Putamen (tissue), 1 donor: ENCODE data around the gene COQ10B.
A peak's percentile ranks its signal among the peaks of the same experiment; 100 is the strongest.
"Not testable (repeated sequence)": the region's sequence is repeated elsewhere in the genome, so short reads cannot be mapped to it uniquely, and the experiment has no call there.

Experiments used
- DNase-seq: peaks from one replicate; pipeline ENCODE4 v3.0.0-alpha.2; 2016; ENCODE audit warnings: low spot score

The COQ10B gene

DNA sequence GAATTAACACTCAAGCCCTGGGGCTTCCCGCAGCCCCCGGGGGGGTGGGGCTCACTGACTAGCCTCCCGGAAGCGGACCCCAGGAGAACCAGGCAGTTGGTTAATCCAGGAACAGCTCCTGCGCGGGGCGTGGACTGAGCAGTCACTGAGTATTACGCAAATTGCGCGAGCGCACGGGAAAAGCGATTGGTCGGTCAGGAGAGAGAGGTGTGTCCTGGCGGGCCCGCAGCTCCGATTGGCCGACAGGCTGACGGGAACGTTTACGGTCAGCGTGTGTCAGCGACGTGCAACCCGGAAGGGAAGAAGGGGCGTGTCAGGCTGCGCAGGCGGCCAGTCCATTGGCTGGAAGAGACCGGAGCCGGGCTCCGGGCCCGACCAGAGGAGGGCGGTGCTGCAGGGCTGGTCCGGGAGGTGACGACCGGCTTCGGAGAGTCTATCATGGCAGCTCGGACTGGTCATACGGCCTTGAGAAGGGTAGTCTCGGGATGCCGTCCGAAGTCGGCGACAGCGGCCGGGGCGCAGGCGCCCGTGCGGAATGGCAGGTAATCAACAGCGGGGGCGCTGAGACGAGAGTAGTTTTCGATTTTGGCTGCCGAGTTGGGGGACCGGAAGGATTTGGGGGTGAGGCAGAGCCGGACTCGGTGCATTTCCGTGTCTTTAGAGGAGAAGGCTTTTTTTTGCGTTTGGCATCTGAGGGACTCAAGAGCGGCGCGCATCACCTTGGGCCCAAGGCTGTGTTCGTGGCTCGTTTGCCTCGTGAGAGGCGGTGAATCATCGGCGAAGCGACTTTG is at the start of gene COQ10B:
TSS of gene COQ10B (plus strand) at position 430 of the 791 bp plus-strand sequence. CDS start at position 439, 9 bp downstream.
- peak; percentile 100 for DNase-seq

DNA sequence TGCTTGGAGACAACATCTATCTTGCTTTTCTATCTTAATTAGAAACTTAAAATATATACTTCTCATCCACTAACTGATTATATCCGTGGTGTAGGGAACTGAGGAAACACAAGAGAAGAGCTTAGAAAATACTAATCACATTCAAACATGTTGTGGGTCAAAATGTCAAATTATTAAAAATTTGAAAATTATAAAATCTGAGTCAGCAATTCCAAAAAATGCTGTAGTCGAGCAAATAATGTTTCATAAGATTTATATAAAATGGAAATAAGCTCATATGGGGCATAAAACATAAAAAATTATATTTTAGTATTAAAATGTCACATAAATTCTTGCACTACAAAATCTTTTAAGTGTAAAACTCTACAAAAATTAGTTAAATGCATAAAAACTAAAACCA is 47.8 kb upstream of the COQ10B start:
- no peak for DNase-seq

DNA sequence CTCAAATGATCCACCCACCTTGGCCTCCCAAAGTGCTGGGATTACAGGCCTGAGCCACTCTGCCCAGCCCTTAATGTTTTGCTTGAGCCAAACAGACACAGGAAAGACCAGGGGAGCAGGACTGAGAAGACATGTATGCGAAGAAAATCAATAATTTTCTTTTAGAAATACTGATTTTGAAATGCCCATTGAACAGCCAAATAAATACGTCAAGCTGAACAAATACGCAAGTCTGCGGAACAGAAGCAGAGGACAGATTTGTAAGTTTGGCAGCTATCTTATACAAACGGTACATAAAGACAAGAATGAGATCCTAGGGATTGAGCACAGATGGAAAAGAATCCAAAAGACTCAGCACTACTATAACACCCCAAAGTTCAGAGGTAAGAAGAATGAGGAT is 39.3 kb upstream of the COQ10B start:
- no peak for DNase-seq

DNA sequence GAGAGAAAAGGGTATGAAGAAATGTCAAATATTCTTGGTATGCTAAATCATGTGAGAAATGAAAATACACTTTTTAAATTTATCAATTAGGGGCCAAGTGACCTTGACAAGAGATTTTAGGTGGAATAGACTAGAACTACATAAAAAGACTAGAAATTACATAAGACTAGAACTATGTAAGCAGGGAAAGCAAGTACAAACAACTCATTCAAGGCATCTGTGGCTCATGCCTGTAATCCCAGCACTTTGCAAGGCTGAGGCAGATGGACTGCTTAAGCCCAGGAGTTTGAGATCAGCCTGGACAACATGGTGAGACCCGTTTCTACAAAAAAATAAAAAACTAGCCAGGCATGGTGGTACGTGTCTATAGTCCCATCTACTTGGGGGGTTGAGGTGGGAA is 38.8 kb upstream of the COQ10B start:
- no peak for DNase-seq

DNA sequence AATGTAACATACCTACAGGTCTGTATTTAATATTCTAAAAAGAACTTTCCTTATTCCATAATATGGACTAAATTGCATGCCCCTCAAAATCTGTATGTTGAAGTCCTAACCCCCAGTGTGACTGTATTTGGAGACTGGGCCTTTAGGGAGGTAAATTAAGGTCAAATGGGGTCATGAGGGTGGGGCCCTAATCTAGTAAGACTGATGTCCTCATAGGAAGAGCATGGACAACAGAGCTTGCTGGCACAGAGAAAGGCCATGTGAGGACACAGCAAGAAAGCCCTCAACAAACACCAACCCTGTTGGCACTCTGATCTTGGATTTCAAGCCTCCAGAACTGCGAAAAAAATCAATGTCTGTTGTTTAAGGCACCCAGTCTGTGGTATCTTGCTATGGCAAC is 37.1 kb upstream of the COQ10B start:
- no peak for DNase-seq

DNA sequence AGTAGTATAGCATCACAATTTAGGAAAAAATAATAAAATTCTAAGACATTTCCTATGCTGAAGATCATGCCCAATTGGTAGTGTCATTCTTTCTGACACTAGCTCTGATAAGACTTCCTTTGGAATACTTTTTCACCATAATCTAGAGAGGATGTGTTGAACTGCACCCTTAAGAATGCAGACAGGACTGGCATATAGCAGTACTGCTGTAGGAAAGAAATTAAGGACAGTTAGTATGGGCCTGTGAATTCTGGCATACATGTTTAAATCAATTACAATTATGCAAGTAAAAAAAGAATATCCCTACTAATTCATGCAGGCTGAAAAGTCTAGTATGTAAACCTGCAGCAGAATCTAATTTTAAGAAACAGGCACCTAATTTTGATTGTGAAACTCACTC is 33.9 kb upstream of the COQ10B start:
- no peak for DNase-seq

DNA sequence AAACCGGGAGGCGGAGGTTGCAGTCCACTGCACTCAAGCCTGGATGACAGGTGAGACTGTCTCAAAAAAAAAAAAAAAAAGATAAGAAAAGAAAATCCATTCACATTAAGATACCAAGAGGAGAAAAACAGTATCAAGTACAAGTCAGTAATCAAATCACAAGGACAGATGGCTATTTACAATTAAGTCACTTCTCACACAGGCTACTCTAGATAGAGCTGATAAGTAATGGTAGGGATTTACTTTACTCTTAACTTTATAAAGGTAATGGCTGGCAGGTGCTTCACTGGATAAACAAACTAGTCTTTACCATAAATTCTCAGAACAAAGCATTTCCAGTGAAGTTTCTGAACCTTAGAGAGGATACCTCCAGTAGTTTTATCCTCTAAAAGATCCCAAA is 30.0 kb upstream of the COQ10B start:
- no peak for DNase-seq

DNA sequence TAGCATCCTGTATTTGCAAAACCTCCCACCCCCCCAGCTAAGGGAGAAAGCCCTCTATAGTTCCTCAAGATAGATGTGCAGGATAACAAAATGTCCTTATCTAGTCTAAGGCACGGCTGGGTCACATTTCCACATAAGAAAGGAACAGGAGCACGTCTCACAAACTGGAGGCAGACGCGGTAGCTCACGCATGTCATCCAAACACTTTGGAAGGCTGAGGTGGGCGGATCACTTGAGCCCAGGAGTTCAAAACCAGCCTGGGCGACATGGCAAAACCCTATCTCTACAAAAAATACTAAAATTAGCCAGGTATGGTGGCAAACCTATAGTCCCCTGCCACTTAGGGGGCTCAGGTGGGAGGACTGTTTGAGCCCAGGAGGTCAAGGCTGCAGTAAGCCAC is 27.8 kb upstream of the COQ10B start:
- DNase-seq, result no peak

DNA sequence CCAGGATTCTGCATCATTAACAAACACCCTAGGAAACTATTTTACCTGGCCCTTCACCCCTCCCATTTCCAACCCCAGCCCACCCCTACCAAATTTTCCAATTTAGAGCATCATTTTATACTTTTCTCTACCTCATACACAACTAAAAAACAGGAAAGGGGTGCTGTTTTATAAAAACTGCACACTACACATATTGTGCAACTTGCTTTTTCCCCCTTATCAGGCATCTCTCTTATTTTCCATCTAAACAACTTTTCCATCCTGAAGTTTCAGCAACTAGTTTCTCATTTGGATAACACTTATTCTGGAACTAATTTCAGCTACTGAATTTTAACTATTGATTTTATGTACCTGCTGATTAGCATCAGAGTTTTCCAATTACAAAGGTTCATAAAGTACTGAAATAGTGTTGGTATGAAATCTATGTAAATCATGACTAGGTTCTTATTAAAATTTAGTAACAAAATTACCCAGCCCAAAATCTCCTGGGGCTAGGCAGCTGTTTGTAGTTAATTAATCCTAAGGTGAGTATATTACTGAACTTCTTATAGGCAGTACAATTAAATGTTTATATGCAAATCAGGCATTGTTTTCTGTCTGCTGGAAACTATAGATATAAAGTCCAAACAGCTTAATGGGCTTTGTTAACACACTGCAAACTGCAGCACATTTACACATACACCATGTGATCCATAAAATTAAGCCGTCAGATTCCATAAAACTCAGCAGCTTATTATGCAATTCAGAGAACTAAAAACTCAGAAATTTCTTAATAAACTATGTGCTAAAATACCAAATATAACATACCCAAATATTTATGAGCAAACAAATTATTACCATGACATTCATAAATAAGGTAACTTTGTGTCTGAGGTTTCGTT is 26.4 kb upstream of the COQ10B start:
- DNase-seq, result no peak

DNA sequence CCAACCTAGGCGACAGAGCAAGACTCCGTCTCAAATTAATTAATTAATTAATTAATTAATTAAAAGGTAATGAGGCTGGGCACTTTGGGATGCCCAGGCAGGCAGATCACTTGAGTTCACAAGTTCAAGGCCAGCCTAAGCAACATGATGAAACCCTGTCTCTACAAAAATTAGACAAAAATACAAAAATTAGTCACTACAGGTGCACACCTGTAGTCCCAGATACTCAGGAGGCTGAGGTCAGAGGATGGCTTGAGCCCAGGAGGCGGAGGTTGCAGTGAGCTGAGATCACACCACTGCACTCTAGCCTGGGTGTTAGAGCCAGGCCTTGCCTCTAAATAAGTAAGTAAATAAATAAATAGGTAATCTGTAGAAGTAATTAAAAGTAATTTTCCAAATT is 25.4 kb upstream of the COQ10B start:
- DNase-seq, result no peak

DNA sequence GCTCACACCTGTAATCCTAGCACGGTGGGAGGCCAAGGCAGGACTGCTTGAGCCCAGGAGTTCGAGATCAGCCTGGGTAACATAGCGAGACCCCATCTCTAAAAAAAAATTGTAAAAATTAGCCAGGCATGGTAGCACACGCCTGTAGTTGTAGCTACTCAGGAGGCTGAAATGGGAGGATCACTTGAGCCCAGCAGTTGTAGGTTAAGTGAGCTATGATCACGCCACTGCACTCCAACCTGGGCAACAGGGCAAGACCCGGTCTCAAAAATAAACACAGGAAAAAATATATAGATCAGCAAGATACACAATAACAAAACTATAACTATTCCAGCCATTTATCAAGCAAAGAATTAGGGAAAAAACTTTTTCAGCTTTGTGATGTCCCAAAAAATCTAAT is 21.5 kb upstream of the COQ10B start:
- DNase-seq, result no peak

DNA sequence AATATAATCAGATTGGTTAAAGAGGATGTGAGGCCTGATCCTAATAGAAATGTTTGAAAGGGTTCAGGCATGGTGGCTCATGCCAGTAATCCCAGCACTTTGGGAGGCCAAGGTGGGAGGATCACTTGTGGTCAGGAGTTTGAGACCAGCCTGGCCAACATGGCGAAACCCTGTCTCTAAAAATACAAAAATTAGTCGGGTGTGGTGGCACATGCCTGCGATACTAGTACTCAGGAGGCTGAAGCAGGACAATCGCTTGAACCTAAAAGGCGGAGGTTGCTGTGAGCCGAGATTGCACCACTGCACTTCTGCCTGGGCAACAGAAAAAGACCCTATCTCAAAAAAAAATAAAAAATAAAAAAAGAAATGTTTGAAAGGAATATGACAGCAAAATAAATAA is 20.8 kb upstream of the COQ10B start:
- not testable (repeated sequence) for DNase-seq

DNA sequence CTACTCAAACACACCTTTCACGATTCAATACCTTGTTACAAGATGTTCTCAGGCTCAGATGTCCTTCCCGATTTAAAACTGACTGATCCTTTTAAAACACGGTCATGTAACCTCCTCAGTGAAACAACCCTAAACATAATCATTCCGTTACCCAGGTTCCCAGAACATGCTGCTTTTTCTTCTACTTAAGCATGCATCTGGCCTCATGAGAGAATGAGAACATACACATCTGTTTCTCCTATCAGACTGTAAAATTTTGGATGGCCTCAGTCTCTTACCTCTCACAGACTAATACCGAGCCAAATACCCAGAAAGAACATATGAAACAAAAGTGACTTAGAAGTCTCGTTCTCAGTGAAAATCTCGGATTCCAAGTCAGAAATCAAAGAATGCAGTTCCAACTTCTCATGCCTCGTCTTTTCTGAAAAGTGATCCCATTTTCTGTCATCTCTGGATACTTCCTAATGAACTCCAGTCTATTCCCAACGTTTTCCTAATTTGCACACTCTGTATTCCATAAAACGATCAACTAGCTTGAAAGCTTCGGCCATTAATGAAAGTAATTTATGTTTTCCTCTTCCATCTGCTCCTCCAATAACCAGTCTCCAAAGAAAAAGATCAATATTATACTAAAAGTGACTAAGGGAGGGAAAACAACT is 19.4 kb upstream of the COQ10B start:
- DNase-seq, result no peak

DNA sequence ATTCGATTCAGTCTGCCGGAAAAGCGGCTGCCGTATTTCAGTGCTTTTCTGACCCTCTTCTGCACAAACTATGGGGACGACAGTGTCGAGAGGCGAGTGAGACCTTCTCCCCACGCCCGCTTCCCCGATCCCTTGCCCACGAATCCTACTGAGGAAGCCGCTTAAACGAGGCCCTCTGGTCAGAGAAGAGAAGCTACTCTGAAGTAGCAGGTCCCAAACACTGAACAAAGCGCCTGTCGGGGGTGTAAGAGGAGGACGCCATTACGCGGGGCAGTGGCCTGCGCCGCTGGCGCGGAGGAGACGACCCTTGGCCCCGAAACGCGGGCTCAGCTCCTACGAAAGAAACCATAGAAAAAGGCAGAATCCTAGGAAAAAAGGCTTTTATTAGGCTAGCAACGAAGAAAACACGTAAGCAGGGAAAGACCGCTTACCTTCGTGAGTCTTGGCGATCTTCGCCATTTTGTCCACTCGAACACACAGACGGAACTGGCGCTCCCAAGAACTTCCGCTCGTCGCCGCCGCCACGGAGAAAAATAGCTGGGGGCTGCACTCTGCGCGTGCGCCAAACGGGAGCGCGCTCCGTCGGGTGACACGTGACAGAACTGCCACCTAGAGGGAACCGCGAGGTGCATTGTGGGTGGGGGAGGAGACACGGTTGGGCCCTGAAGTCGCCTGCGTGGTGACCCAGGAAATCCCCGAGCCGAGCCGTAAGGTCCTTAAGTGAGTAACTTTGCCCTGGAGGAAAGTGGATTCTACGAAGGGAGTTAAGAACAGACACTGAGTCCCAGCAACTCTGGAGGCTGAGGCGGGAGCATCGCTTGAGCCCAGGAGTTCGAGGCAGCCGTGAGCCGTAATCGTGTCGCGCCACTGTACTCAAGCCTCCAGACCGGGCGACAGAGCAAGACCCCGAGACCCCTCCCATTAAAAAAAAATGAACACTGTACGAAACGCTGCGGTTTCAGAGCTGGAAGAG is 18.5 kb upstream of the COQ10B start, which contains the start of gene SF3B1:
TSS of gene SF3B1 (minus strand) at position 488 of the 973 bp plus-strand sequence. CDS start at position 459, 29 bp downstream.
- DNase-seq, result peak; percentile 96

DNA sequence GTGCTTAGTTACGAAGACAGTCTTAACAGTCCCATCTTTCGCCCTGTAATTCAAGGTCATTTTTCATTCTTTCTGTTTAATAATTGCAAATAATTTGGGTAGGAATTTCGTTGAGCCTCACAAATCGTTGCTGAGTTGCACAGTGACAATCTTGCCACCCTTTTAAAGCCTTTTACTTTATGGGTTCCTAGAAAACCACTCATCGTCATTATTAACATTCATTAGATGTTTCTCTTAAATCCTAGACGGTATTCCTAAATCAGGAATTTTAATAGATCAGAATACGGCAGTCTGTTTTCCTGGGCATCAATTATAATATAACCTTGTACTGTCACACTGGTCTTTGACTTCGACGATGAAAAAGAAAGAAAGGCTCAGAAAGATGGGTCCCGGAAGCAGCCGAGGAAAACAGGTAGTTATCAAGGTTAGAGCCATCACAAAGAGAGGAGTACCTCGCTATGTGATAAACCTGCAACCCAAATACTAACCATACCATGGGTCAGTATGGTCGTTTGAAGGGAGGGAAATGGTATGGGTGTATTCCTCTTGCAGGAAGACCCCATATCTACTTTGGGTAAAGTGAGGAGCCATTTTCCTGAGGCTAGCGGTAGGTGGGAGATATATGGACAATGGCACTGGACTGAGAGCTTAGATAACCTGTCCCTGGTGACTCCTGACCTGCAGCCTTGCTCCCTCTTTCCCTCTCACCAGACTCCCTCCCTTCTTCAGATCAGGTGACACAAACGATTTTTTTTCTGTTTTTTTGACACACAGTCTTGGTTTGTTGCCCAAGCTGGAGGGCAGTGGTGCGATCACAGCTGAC is 17.5 kb upstream of the COQ10B start:
- DNase-seq, result no peak

DNA sequence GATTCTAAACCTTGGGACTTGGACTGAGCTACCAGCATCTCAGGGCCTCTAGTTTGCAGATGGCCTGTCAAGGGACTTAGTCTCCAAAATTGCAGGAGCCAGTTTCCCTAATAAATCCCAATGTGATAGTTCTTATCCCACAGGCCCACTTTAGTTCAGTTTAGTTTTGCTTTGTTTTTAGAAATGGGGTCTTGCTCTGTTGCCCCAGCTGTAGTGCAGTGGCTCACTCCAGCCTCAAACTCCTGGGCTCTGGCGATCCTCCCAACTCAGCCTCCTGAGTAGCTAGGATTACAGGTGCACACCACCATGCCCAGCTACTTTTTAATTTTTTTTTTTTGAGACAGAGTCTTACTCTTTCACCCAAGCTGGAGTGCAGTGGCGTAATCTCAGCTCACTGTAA is 16.0 kb upstream of the COQ10B start:
- no peak for DNase-seq

DNA sequence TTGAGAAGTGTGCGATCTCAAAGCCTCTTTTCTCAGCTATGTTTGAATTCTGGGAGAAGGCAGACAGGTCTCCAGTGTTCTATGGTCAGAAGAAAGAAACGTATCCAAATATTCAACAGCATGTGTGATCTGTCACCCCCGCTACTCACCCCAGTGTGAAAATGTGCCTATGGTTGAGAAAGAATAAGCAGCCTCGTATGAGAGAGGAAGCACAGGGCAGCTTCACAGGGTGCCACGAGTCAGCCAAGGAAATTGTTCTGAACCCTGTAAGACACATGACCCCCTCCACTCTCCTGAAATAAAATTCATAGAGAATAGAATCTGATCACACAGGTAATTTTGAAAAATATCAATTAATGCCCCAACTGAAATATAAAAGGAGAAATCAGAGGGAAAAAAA is 10.5 kb upstream of the COQ10B start:
- DNase-seq, result no peak

DNA sequence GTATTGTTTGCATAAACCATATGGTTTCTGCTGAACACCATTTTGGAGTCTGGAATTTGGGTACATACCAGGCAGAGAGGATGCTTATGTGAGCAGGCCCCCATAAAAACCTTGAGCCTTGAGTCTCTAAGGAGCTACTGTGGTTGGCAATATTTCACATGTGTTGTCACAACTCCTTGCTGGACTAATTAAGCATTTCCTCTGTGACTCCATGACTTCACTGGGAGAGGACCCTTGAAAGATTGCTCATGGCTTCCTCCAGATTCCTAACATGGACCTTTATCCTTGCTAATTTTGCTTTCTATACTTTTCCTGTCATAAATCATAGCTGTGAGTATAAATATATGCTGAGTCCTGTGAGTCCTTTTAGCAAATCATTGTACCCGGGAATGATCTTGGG is 7.6 kb upstream of the COQ10B start:
- DNase-seq, result no peak

DNA sequence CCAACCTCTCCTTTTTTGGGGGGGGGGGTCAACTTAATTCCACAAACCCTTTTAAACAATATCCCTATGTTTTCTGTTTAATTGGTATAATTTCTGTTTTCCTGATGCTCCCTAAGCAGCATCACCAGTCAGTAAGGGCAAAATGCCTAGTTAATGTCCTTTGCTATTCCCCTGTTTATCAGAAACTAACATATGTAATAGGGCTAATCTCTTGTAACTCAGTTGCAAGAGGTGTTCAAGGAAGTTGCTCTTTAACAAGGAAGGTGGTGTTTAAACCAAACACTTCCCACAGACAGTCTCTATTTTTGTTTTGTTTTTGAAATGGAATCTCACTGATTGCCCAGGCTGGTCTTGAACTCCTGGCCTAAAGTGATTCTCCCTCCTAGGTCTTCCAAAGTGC is 6.5 kb upstream of the COQ10B start:
- DNase-seq, result no peak

DNA sequence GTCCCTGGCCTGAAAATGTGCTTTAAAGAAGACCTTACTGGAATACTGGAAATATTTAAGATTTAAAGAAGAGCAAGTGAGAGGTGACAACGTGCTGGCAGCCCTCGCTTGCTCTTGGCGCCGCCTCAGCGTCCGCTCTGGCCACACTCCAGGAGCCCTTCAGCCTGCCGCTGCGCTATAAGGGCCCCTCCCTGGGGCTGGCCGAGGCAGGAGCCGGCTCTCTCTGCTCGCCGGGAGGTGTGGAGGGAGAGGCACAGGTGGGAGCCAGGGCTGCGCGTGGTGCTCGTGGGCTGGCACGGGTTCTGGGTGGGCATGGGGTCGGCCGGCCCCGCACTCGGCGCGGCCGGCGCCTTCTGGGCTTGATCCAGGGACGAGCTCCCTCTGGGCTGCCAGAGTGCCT is 2.9 kb upstream of the COQ10B start:
- no peak for DNase-seq
